ENCODE data around the gene MEF2B. TPM values are rescaled to one million over a fixed set of nuclear protein-coding genes. Genes with fewer than 3 reads are reported as not detected.

The MEF2B gene
- total RNA-seq, 1 experiment from 2014 or later, result 1.3 TPM

DNA sequence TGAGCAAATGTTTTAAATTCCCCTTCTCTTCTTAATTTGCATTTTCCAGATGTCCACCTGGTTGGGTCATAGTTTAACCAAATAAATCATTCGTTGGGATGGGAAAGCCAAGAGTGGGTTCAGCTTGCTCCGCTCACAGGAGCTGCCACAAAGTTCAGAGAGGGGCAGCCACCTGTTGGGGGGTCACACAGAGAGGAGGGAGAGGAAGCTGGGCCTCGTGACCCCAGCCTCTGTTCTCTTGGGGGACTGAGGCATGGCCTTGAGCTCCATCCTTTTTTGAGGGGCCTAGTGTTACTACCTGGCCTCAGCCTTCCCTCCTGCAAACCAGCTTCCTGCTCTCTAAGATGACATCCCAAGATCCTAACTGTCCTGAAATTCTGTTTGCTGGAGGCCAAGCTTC, 2.5 kb downstream of the MEF2B start:
- Histone ChIP-seq H3K23ac (ENCODE audit: insufficient read length, low read depth, low read length) (no peak overlapping the region), H3K4ac (ENCODE audit: low read depth, low read length) (no peak overlapping the region), H2BK20ac (ENCODE audit: low read depth, low read length, poor library complexity, severe bottlenecking) (no peak overlapping the region), H4K5ac (ENCODE audit: insufficient read length, low read depth, low read length) (no peak overlapping the region), H3K9ac (ENCODE audit: extremely low read depth, insufficient read length, low read length) (no peak overlapping the region), H3K9me3 (ENCODE audit: control insufficient read depth, low read depth, low read length) (no peaks in the 10 kb centered on the region), H3K27me3 (ENCODE audit: insufficient read depth, low read length) (peaks cover 6% of the 10 kb centered on the region; the same call in 1 of the 2 replicates), H3K23me2 (ENCODE audit: insufficient read length, low read depth, low read length, poor library complexity, severe bottlenecking) (no peaks in the 10 kb centered on the region), H4K20me1 (ENCODE audit: control insufficient read depth, insufficient read depth, insufficient read length) (no peaks in the 10 kb centered on the region), H2BK5ac (ENCODE audit: insufficient read length, low read length) (no peak overlapping the region), H3K18ac (ENCODE audit: insufficient read length, low read depth, low read length) (no peak overlapping the region), H2BK120ac (ENCODE audit: low read depth, low read length, poor library complexity, severe bottlenecking) (no peak overlapping the region), H3K14ac (ENCODE audit: insufficient read depth, low read length) (no peak overlapping the region), H3K56ac (ENCODE audit: insufficient read length, low read depth, low read length) (no peak overlapping the region), H3K27ac (ENCODE audit: insufficient read length, low read depth, low read length) (no peak overlapping the region), H3K4me2 (ENCODE audit: insufficient read depth, insufficient read length, low read length) (no peak overlapping the region), H2BK15ac (ENCODE audit: low read depth, low read length) (no peak overlapping the region), H3K4me1 (ENCODE audit: insufficient read depth, low read length) (no peaks in the 10 kb centered on the region), H4K8ac (replicated peaks; ENCODE audit: insufficient read length, low read depth, low read length) (no peak overlapping the region), H3K79me2 (ENCODE audit: insufficient read depth, low read length) (no peaks in the 10 kb centered on the region), H4K91ac (ENCODE audit: insufficient read length, low read depth, low read length) (no peak overlapping the region), H2AFZ (ENCODE audit: low read length) (no peak overlapping the region), H3K79me1 (ENCODE audit: insufficient read depth, low read depth, low read length, poor library complexity, severe bottlenecking) (no peaks in the 10 kb centered on the region), H2AK5ac (ENCODE audit: insufficient read length, low read length) (no peak overlapping the region), H2BK12ac (ENCODE audit: insufficient read length, low read depth, low read length) (no peak overlapping the region), H3T11ph (ENCODE audit: low read length) (no peak overlapping the region)
- Mint-ChIP-seq H3K27me3 (ENCODE audit: low read depth) (peaks cover 67% of the 10 kb centered on the region), H3K4me3 (no peak overlapping the region), H3K4me1 (peaks cover 18 to 38% of the 10 kb centered on the region in 2 experiments), H3K36me3 (ENCODE audit: insufficient read depth in 1 of 3, low read depth in 3 of 3) (no peaks in the 10 kb centered on the region; a peak in 1 of 7 replicates), H3K9me3 (no peaks in the 10 kb centered on the region), H3K27ac (peak overlapping the region in 1 of 3 experiments; percentile 68; a peak in 1 of 7 replicates)
- TF ChIP-seq, protein P1, sequence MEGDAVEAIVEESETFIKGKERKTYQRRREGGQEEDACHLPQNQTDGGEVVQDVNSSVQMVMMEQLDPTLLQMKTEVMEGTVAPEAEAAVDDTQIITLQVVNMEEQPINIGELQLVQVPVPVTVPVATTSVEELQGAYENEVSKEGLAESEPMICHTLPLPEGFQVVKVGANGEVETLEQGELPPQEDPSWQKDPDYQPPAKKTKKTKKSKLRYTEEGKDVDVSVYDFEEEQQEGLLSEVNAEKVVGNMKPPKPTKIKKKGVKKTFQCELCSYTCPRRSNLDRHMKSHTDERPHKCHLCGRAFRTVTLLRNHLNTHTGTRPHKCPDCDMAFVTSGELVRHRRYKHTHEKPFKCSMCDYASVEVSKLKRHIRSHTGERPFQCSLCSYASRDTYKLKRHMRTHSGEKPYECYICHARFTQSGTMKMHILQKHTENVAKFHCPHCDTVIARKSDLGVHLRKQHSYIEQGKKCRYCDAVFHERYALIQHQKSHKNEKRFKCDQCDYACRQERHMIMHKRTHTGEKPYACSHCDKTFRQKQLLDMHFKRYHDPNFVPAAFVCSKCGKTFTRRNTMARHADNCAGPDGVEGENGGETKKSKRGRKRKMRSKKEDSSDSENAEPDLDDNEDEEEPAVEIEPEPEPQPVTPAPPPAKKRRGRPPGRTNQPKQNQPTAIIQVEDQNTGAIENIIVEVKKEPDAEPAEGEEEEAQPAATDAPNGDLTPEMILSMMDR (conservative IDR thresholded peaks at IDR 0.05), result no peak
- WGBS (ENCODE audit: extremely low coverage, insufficient read length, low lambda C conversion rate), result no CpG with 5 or more reads among the region's 3 CpGs
- DNase-seq, result no peak

All from H9 (cell line).